T-cell (primary cell): ENCODE results near the gene GPR183. TPM values are rescaled to one million over a fixed set of nuclear protein-coding genes. Genes with fewer than 3 reads are reported as not detected.

Experiments
- ATAC-seq, 4 experiments: fragments of 200-7000 bp in 3 of 4; fragments of 150-1000 bp in 1 of 4; cut with Tn5 transposase; replicated peaks in 1 of 4; 1 replicate in 3 of 4; 2 replicates in 1 of 4; pipeline ENCODE4 v1.10.0; 2021; ENCODE audit warnings: moderate library complexity in 3 of 4, mild to moderate bottlenecking in 2 of 4, moderate number of reproducible peaks in 1 of 4
- CTCF ChIA-PET, 2 donors: fragments of 300-600 bp; sonication (Branson Sonifier 250); formaldehyde crosslinking; loops; one replicate each; lab custom pipeline; 2022; ENCODE audit warnings: antibody characterized with exemption in 2 of 2; lab: Charles Lee
- POLR2A ChIA-PET, 2 donors: fragments of 300-600 bp; sonication (Branson Sonifier 250); formaldehyde crosslinking; loops; one replicate each; lab custom pipeline; 2022; ENCODE audit warnings: antibody characterized with exemption in 2 of 2; lab: Charles Lee
- DNase-seq, 35 experiments: peaks; one replicate each; pipeline versions ENCODE4 v3.0.0 to v3.0.0-alpha.2; 2013 to 2023
- H3K27ac ChIP-seq: one replicate; pipeline ENCODE4 v1.5.1; 2013; ENCODE audit warnings: low read length
- H3K27me3 ChIP-seq, 2 experiments: replicated peaks in 1 of 2; 1 replicate in 1 of 2; 2 replicates in 1 of 2; pipeline versions ENCODE4 v1.6.1 to v1.7.0; 2013; ENCODE audit warnings: low read length in 1 of 2, mixed read lengths in 1 of 2; ENCODE audit not compliant: control insufficient read depth in 2 of 2, insufficient read depth in 2 of 2; ENCODE audit errors: extremely low read depth in 1 of 2
- H3K36me3 ChIP-seq, 2 donors: 1 replicate in 1 of 2; 2 replicates in 1 of 2; pipeline versions ENCODE4 v1.6.1 to v1.7.0; 2013; ENCODE audit warnings: low read length in 1 of 2; ENCODE audit not compliant: control insufficient read depth in 2 of 2, insufficient read depth in 1 of 2; ENCODE audit errors: extremely low read depth in 1 of 2
- H3K4me1 ChIP-seq, 2 experiments: 1 replicate in 1 of 2; 2 replicates in 1 of 2; pipeline versions ENCODE4 v1.6.1 to v1.7.0; 2013; ENCODE audit warnings: low read length in 2 of 2, mixed read lengths in 1 of 2; ENCODE audit not compliant: insufficient read depth in 2 of 2, control insufficient read depth in 1 of 2; ENCODE audit errors: extremely low read depth in 1 of 2
- H3K4me3 ChIP-seq, 2 donors: 1 replicate in 1 of 2; 2 replicates in 1 of 2; pipeline versions ENCODE4 v1.5.1 to v1.7.0; 2013; ENCODE audit warnings: mild to moderate bottlenecking in 2 of 2, low read length in 1 of 2, moderate library complexity in 1 of 2; ENCODE audit not compliant: control insufficient read depth in 1 of 2; ENCODE audit errors: extremely low read depth in 1 of 2
- H3K9me3 ChIP-seq: 2 replicates; pipeline ENCODE4 v1.7.0; 2013
- H3K27ac Mint-ChIP-seq, 2 donors: one replicate each; pipeline ENCODE4 v1.8.0; 2020 to 2021; ENCODE audit warnings: mild to moderate bottlenecking in 2 of 2, mixed read lengths in 2 of 2
- H3K27me3 Mint-ChIP-seq, 2 donors: one replicate each; pipeline ENCODE4 v1.8.0; 2021 to 2022; ENCODE audit warnings: mixed read lengths in 2 of 2
- H3K36me3 Mint-ChIP-seq: one replicate; pipeline ENCODE4 v1.8.0; 2021; ENCODE audit warnings: mixed read lengths
- H3K4me1 Mint-ChIP-seq, 3 donors: one replicate each; pipeline ENCODE4 v1.8.0; 2020 to 2022; ENCODE audit warnings: mixed read lengths in 3 of 3, mild to moderate bottlenecking in 1 of 3
- H3K4me3 Mint-ChIP-seq, 3 donors: one replicate each; pipeline ENCODE4 v1.8.0; 2020 to 2022; ENCODE audit warnings: mild to moderate bottlenecking in 3 of 3, mixed read lengths in 3 of 3, moderate library complexity in 3 of 3
- H3K9me3 Mint-ChIP-seq, 3 donors: one replicate each; pipeline ENCODE4 v1.8.0; 2020 to 2022; ENCODE audit warnings: mixed read lengths in 3 of 3
- WGBS: methylation state at CpG from one replicate; pipeline ENCODE4 v1.1.5; 2013; ENCODE audit warnings: missing lambda C conversion rate; ENCODE audit not compliant: insufficient coverage; 5-methylcytosine and 5-hydroxymethylcytosine counted together
- total RNA-seq, 35 experiments: library from RNA in 6 of 35; stranded (reverse) in 6 of 35; fragments of 120-200 nt in 1 of 35; gene quantifications; one replicate each; pipeline versions ENCODE4 v1.2.1 to v1.2.4 and lab custom pipeline; 2013 to 2026

The GPR183 gene
- total RNA-seq, 5 donors from 2014 or later (not counting 1 experiment from before 2014, with no cell fraction given), result 69.9 to 152 (median 100) TPM

- H3K9me3 Mint-ChIP-seq, result peaks cover 0 to 9% (median 0%) of the 10 kb centered on the region in 3 donors
- Histone ChIP-seq H3K4me1 (peaks cover 33 to 39% of the 10 kb centered on the region in 2 experiments), H3K27me3 (no peaks in the 10 kb centered on the region), H3K27ac (no peak overlapping the region), H3K4me3 (no peak overlapping the region), H3K36me3 (peaks cover 0 to 9% of the 10 kb centered on the region in 2 donors), H3K9me3 (no peaks in the 10 kb centered on the region)
- H3K4me3 Mint-ChIP-seq, result no peak overlapping the region
- DNase-seq, result no peak
- no peak for ATAC-seq
- ChIA-PET POLR2A (interaction anchor here in 1 of 2 donors (0.9 kb wide), 1 partner anchor 10 kb away, joined by 5 read pairs; the partner anchor contains the start of gene GPR18), CTCF (interaction anchor here (0.7 to 11.0 kb wide), 22 partner anchors 11 to 168 kb away, joined by 3 to 246 read pairs (median 16); partner anchors contain the start of genes GPR18 (in 1 of the 2) and UBAC2 (in 1 of the 2))
- no peaks in the 10 kb centered on the region for H3K27me3 Mint-ChIP-seq
- peaks cover 13% of the 10 kb centered on the region for H3K36me3 Mint-ChIP-seq
- no CpG with 5 or more reads among the region's 4 CpGs for WGBS
- peak overlapping the region; percentile 55 to 61 for H3K27ac Mint-ChIP-seq
- peaks cover 63 to 65% (median 64%) of the 10 kb centered on the region in 3 donors for H3K4me1 Mint-ChIP-seq
Measured at GRCh38 chr13:99267927-99268326, 39.3 kb downstream of the GPR183 start.

- H3K36me3 Mint-ChIP-seq, result peaks cover 2% of the 10 kb centered on the region
- Histone ChIP-seq H3K27ac (no peak overlapping the region), H3K9me3 (no peaks in the 10 kb centered on the region), H3K27me3 (no peaks in the 10 kb centered on the region), H3K36me3 (peaks cover 0 to 11% of the 10 kb centered on the region in 2 donors), H3K4me3 (no peak overlapping the region), H3K4me1 (peaks cover 26 to 39% of the 10 kb centered on the region in 2 experiments)
- ChIA-PET POLR2A (interaction anchor here (0.6 to 1.7 kb wide), 8 partner anchors 9 to 116 kb away, joined by 3 to 6 read pairs (median 3); partner anchors contain the start of genes GPR18 (in 1 of the 2) and UBAC2 (in 1 of the 2)), CTCF (interaction anchor here (0.6 to 11.0 kb wide), 46 partner anchors 8 to 238 kb away, joined by 3 to 246 read pairs (median 5); partner anchors contain the start of genes GPR18 (in 1 of the 2), TM9SF2 (in 1 of the 2) and UBAC2 (in 1 of the 2))
- WGBS, result no CpG with 5 or more reads among the region's 6 CpGs
- H3K9me3 Mint-ChIP-seq, result no peaks in the 10 kb centered on the region
- no peaks in the 10 kb centered on the region for H3K27me3 Mint-ChIP-seq
- DNase-seq, result no peak
- no peak overlapping the region for H3K4me3 Mint-ChIP-seq
- H3K4me1 Mint-ChIP-seq, result peaks cover 60 to 64% (median 62%) of the 10 kb centered on the region in 3 donors
- no peak for ATAC-seq
- peak overlapping the region in 1 of 2 donors; percentile 4 for H3K27ac Mint-ChIP-seq
Measured at GRCh38 chr13:99266827-99267226, 40.4 kb downstream of the GPR183 start.

GRCh38 chr13:99265821-99266426, 41.3 kb downstream of the GPR183 start:
- H3K9me3 ChIP-seq, result no peaks in the 10 kb centered on the region
- peaks cover 24 to 37% of the 10 kb centered on the region in 2 experiments for H3K4me1 ChIP-seq
- Mint-ChIP-seq H3K27ac (peak overlapping the region; percentile 80 to 89), H3K27me3 (no peaks in the 10 kb centered on the region), H3K36me3 (no peaks in the 10 kb centered on the region), H3K9me3 (no peaks in the 10 kb centered on the region), H3K4me3 (peak overlapping the region in 2 of 3 donors; percentile 41 to 43), H3K4me1 (peaks cover 57 to 63% (median 62%) of the 10 kb centered on the region in 3 donors)
- ChIA-PET CTCF (interaction anchor here (0.5 to 11.0 kb wide), 98 partner anchors 8 to 552 kb away, joined by 3 to 246 read pairs (median 4); partner anchors contain the start of genes UBAC2 (in 2 of the 2), CLYBL (in 1 of the 2), GPR18 (in 1 of the 2) and GPR183 (in 1 of the 2)), POLR2A (interaction anchor here (0.5 to 1.7 kb wide), 20 partner anchors 9 to 169 kb away, joined by 3 to 10 read pairs (median 4); partner anchors contain the start of genes UBAC2 (in 2 of the 2) and GPR183 (in 1 of the 2))
- H3K36me3 ChIP-seq, result peaks cover 0 to 16% of the 10 kb centered on the region in 2 donors
- no CpG with 5 or more reads among the region's 3 CpGs for WGBS
- peak in 7 of 35 experiments; percentile 11 to 83 (median 35) for DNase-seq
- no peak overlapping the region for H3K4me3 ChIP-seq
- no peaks in the 10 kb centered on the region for H3K27me3 ChIP-seq
- peak; percentile 61 to 74 (median 70) for ATAC-seq
- peak overlapping the region; percentile 21 for H3K27ac ChIP-seq

GRCh38 chr13:99265162-99265800, 41.9 kb downstream of the GPR183 start:
- DNase-seq, result no peak
- no peaks in the 10 kb centered on the region for H3K36me3 Mint-ChIP-seq
- H3K27ac ChIP-seq, result peak overlapping the region; percentile 21
- peak overlapping the region; percentile 80 to 89 for H3K27ac Mint-ChIP-seq
- POLR2A ChIA-PET, result interaction anchor here (0.6 to 1.7 kb wide), 11 partner anchors 9 to 169 kb away, joined by 3 to 10 read pairs (median 4); partner anchors contain the start of genes UBAC2 (in 2 of the 2) and GPR183 (in 1 of the 2)
- peaks cover 57 to 63% (median 62%) of the 10 kb centered on the region in 3 donors for H3K4me1 Mint-ChIP-seq
- peak in 1 of 4 experiments; percentile 32 for ATAC-seq
- H3K36me3 ChIP-seq, result peaks cover 0 to 16% of the 10 kb centered on the region in 2 donors
- H3K27me3 ChIP-seq, result no peaks in the 10 kb centered on the region
- no peaks in the 10 kb centered on the region for H3K9me3 ChIP-seq
- CTCF ChIA-PET, result interaction anchor here (0.5 to 11.0 kb wide), 83 partner anchors 8 to 1321 kb away, joined by 3 to 246 read pairs (median 5); partner anchors contain the start of genes GPR18 (in 1 of the 2), GPR183 (in 1 of the 2), TM9SF2 (in 1 of the 2) and UBAC2 (in 1 of the 2)
- peaks cover 26 to 38% of the 10 kb centered on the region in 2 experiments for H3K4me1 ChIP-seq
- H3K9me3 Mint-ChIP-seq, result no peaks in the 10 kb centered on the region
- H3K4me3 ChIP-seq, result no peak overlapping the region
- H3K4me3 Mint-ChIP-seq, result peak overlapping the region in 2 of 3 donors; percentile 41 to 43
- H3K27me3 Mint-ChIP-seq, result no peaks in the 10 kb centered on the region
- 46% methylated on average over 6 of the region's 8 CpGs for WGBS

GRCh38 chr13:99264051-99264450, 43.1 kb downstream of the GPR183 start:
- H3K9me3 ChIP-seq, result no peaks in the 10 kb centered on the region
- peak in 1 of 35 experiments; percentile 42 for DNase-seq
- H3K9me3 Mint-ChIP-seq, result no peaks in the 10 kb centered on the region
- no peaks in the 10 kb centered on the region for H3K27me3 Mint-ChIP-seq
- no CpG with 5 or more reads among the region's 1 CpG for WGBS
- POLR2A ChIA-PET, result interaction anchor here (0.5 to 0.8 kb wide), 2 partner anchors 78 to 84 kb away, joined by 3 to 5 read pairs; no protein-coding TSS in a partner anchor
- ATAC-seq, result peak; percentile 34 to 45 (median 39)
- peak overlapping the region; percentile 80 to 89 for H3K27ac Mint-ChIP-seq
- H3K36me3 Mint-ChIP-seq, result peaks cover 3% of the 10 kb centered on the region
- H3K36me3 ChIP-seq, result peaks cover 0 to 22% of the 10 kb centered on the region in 2 donors
- H3K4me1 Mint-ChIP-seq, result peaks cover 63 to 68% (median 68%) of the 10 kb centered on the region in 3 donors
- CTCF ChIA-PET, result interaction anchor here (0.6 to 11.0 kb wide), 14 partner anchors 8 to 176 kb away, joined by 3 to 246 read pairs (median 5); partner anchors contain the start of genes GPR18 (in 1 of the 2) and UBAC2 (in 1 of the 2)
- peak overlapping the region; percentile 47 for H3K27ac ChIP-seq
- H3K4me3 Mint-ChIP-seq, result no peak overlapping the region
- H3K27me3 ChIP-seq, result no peaks in the 10 kb centered on the region
- no peak overlapping the region for H3K4me3 ChIP-seq
- H3K4me1 ChIP-seq, result peaks cover 37 to 43% of the 10 kb centered on the region in 2 experiments
